Fibroblast of pulmonary artery (primary cell): ENCODE results near the gene STEAP1B.

Source experiments
- DNase-seq: peaks from one replicate; pipeline ENCODE4 v3.0.0-alpha.2; 2010; ENCODE audit warnings: low read depth
- H3K4me3 ChIP-seq: replicated peaks from 2 replicates; pipeline ENCODE4 v1.5.1; 2011; ENCODE audit warnings: low read depth, mild to moderate bottlenecking, control low read depth, low read length, moderate library complexity
- CTCF ChIP-seq: IDR thresholded peaks from 2 replicates; pipeline ENCODE4 v1.5.1; 2011; ENCODE audit warnings: mild to moderate bottlenecking, control low read depth, low read length, inconsistent platforms; ENCODE audit errors: missing control alignments

STEAP1B gene

DNA sequence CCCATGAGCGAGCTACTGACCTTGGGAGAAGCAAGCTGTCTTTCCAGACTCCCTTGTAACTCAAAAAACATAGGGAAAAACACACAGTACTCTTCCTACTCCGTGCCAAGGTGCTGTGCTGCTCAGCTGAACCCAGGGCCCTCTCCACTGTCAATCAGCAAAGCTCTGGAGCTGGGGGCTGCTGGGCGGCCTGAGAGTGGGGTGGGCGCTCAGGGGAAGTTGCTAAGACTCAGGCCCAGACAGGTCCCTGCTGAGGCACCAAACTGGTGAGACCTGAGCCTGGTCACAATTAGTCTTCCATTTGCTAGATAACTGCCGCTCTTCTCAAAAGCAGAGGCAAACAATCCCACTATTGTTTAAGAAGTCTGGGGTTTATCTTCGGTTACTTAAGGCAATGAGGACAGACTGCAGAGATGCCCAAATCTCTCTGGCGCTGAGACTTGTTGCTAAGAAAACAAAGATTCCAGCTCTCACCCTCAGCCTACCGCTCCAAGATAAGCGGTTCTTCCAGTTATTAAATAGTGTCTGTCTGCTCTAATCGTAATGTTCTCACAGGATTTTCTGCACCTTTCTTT lies 22.0 kb downstream of the STEAP1B start:
- no peak for TF ChIP-seq CTCF
- DNase-seq = peak; percentile 15
- H3K4me3 ChIP-seq = no peak overlapping the region

DNA sequence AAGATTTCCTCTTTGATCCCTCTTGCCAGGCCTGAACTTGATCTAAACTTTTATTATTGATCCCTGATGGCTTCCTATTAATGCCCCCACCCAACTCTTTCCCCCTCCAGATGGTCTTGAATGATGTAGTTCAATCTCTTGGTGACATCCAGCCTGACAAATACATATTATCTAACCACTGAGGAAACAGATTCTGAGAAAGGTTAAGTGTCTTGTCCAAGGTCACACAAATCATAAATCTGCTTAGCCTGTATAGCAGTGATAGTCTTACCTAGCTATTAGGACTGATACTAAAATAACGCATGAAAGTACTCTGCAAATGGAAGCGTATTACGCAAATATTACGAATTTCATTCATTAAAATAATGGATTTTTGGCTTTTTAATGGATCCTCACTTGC lies 22.7 kb downstream of the STEAP1B start:
- no peak for TF ChIP-seq CTCF
- DNase-seq = no peak
- no peak overlapping the region for H3K4me3 ChIP-seq

- TF ChIP-seq CTCF = no peak
- H3K4me3 ChIP-seq = no peak overlapping the region
- no peak for DNase-seq
These were observed 23.2 kb downstream of the STEAP1B start for GRCh38 chr7:22476824-22477223.

DNA sequence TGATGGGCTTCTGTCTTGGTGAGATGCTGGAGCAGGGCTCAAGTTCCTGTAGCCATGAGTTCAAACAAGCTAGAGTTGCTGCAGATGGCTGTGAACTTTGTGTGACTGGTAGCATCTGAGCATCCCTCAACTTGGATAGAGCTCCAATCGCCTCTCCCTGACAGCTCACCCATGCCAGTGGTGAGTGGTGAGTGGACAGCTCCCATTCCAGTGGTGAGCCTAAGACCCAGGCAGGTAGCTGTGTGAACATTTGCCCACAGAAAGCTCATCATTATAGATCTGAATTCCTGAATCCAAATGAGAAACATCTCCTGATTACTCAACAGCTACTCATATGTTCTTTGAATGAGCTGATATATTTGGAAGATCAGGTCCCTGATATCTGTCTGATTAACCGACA lies 25.3 kb downstream of the STEAP1B start:
- no peak for TF ChIP-seq CTCF
- no peak overlapping the region for H3K4me3 ChIP-seq
- no peak for DNase-seq

DNA sequence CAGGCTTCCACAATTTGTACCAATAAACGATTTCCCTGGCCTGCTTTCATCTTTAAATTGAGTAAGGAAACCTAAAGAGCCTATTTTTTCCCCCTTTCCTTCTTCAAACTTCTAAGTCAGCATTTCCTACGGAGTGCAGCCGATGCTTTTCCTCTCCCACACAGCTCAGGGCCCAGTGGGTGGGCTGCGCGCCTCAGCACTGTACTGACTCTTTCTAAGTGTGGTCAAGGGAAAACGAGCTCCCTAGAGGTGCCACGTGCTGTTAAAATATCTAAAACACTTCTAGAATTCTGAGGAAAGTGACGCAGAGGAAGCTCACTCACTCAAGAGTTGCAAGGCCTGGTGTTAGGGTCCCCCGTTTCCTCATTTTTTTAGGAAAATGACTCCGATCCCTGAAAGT lies 29.0 kb downstream of the STEAP1B start:
- no peak for TF ChIP-seq CTCF
- no peak for DNase-seq
- H3K4me3 ChIP-seq = no peak overlapping the region

GRCh38 chr7:22469371-22470143 lies 30.4 kb downstream of the STEAP1B start:
- TF ChIP-seq CTCF = no peak
- H3K4me3 ChIP-seq = no peak overlapping the region
- no peak for DNase-seq

- DNase-seq = no peak
- no peak overlapping the region for H3K4me3 ChIP-seq
- no peak for TF ChIP-seq CTCF
These were observed 31.4 kb downstream of the STEAP1B start for GRCh38 chr7:22468609-22469008.
